MCF 10A (cell line): ENCODE data around the gene GGT6. TPM values are rescaled to one million over a fixed set of nuclear protein-coding genes. Genes with fewer than 3 reads are reported as not detected.

ENCODE experiments used
- BruUV-seq: library from RNA; stranded (reverse); fragments of 400-500 nt; replicated peaks from 2 replicates; lab custom pipeline; 2021; lab: Mats Ljungman, UMichigan
- CTCF ChIA-PET: fragments of 300-600 bp; sonication (Branson Sonifier 250); formaldehyde crosslinking; extraction: SDS; loops from one replicate; lab custom pipeline; 2021; ENCODE audit warnings: antibody characterized with exemption, inconsistent platforms; lab: Yijun Ruan, JAX
- POLR2A ChIA-PET: fragments of 300-600, 350-650 bp; sonication (Branson Sonifier 250); formaldehyde crosslinking; extraction: SDS; loops from one replicate; lab custom pipeline; 2020; ENCODE audit warnings: antibody characterized with exemption, inconsistent platforms; lab: Yijun Ruan, JAX
- DNase-seq: peaks from one replicate; pipeline ENCODE4 v3.0.0-alpha.2; 2018; ENCODE audit not compliant: unreplicated experiment
- H3K27ac Mint-ChIP-seq: one replicate; pipeline ENCODE4 v1.8.0; 2022; ENCODE audit warnings: mild to moderate bottlenecking, low read depth, mixed read lengths; ENCODE audit not compliant: unreplicated experiment
- H3K27me3 Mint-ChIP-seq: one replicate; pipeline ENCODE4 v1.8.0; 2022; ENCODE audit warnings: mixed read lengths; ENCODE audit not compliant: insufficient read depth, unreplicated experiment
- H3K36me3 Mint-ChIP-seq: one replicate; pipeline ENCODE4 v1.8.0; 2022; ENCODE audit warnings: mild to moderate bottlenecking, moderate library complexity, mixed read lengths; ENCODE audit not compliant: insufficient read depth, unreplicated experiment
- H3K4me1 Mint-ChIP-seq: one replicate; pipeline ENCODE4 v1.8.0; 2022; ENCODE audit warnings: mixed read lengths; ENCODE audit not compliant: insufficient read depth, unreplicated experiment
- H3K4me3 Mint-ChIP-seq: one replicate; pipeline ENCODE4 v1.8.0; 2022; ENCODE audit warnings: mild to moderate bottlenecking, moderate library complexity, mixed read lengths; ENCODE audit not compliant: unreplicated experiment
- H3K9me3 Mint-ChIP-seq: one replicate; pipeline ENCODE4 v1.8.0; 2022; ENCODE audit warnings: mixed read lengths; ENCODE audit not compliant: unreplicated experiment
- intact Hi-C: fragments of 100-400 bp; cut with micrococcal nuclease; formaldehyde crosslinking; loops from 2 replicates; pipeline ENCODE4 v1.14.1; 2022
- total RNA-seq: library from RNA; stranded (reverse); gene quantifications from 2 replicates; pipeline ENCODE4 v1.2.3, GENCODE V29; 2022
- TF ChIP-seq, protein P1 (sequence below): fragments of 200-600 bp; IDR thresholded peaks from one replicate; pipeline ENCODE4 v1.8.0; 2022; ENCODE audit warnings: antibody characterized with exemption, mild to moderate bottlenecking; ENCODE audit not compliant: unreplicated experiment

The GGT6 gene
- total RNA-seq, 1 experiment from 2014 or later, result not detected

DNA sequence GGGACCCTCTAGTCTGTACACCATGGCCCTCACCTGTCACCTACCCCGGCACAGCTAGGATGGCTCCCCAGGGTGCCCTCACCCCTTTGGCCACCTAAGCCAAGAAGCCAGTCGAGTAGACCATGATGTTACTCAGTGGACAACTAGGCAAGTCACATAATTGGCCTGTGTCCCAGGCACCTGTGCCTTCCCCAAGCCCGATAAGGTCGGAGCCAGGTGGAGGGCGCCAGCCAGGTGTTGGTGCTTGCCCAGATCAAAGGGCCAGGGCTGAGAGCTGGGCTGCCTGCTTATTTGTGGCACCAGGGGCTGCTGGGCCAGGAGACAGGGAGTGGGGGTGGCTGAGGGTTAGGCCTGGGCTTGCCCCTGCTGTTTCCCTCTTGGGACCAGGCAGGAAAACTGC is 44.9 kb downstream of the GGT6 start:
- ChIA-PET POLR2A (no interaction called here), CTCF (no interaction called here)
- Mint-ChIP-seq H3K36me3 (no peaks in the 10 kb centered on the region), H3K27me3 (no peaks in the 10 kb centered on the region), H3K4me3 (no peak overlapping the region), H3K4me1 (peaks cover 3% of the 10 kb centered on the region), H3K9me3 (peaks cover 8% of the 10 kb centered on the region), H3K27ac (no peak overlapping the region)
- TF ChIP-seq, protein P1, sequence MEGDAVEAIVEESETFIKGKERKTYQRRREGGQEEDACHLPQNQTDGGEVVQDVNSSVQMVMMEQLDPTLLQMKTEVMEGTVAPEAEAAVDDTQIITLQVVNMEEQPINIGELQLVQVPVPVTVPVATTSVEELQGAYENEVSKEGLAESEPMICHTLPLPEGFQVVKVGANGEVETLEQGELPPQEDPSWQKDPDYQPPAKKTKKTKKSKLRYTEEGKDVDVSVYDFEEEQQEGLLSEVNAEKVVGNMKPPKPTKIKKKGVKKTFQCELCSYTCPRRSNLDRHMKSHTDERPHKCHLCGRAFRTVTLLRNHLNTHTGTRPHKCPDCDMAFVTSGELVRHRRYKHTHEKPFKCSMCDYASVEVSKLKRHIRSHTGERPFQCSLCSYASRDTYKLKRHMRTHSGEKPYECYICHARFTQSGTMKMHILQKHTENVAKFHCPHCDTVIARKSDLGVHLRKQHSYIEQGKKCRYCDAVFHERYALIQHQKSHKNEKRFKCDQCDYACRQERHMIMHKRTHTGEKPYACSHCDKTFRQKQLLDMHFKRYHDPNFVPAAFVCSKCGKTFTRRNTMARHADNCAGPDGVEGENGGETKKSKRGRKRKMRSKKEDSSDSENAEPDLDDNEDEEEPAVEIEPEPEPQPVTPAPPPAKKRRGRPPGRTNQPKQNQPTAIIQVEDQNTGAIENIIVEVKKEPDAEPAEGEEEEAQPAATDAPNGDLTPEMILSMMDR, result no peak
- DNase-seq, result no peak
- no TSS peak for BruUV-seq
- intact Hi-C loops, result no loop called here

DNA sequence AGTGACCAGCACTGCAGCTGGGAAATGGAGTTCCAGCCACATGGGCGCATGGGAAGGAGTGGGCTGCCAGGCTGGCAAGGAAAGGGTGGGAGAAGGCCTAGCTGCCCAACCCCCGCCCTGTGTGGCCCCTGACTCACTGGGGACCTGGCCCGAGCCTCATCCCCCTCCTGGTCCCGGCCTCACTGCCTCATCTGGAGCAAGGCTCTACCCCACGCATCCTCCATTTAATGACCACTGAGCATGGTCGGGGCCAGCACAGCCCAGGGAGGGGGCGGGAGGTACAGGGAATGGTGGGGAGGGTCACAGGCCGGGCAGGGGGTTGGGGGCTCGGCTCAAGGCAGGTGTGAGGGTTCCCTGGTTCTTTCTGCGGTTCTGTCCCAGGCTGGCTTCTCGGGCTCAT is 45.6 kb downstream of the GGT6 start:
- Mint-ChIP-seq H3K27ac (no peak overlapping the region), H3K27me3 (no peaks in the 10 kb centered on the region), H3K9me3 (peaks cover 8% of the 10 kb centered on the region), H3K36me3 (no peaks in the 10 kb centered on the region), H3K4me1 (no peaks in the 10 kb centered on the region), H3K4me3 (no peak overlapping the region)
- intact Hi-C loops, result no loop called here
- no TSS peak for BruUV-seq
- TF ChIP-seq, protein P1, result no peak
- DNase-seq, result no peak
- ChIA-PET POLR2A (no interaction called here), CTCF (no interaction called here)

DNA sequence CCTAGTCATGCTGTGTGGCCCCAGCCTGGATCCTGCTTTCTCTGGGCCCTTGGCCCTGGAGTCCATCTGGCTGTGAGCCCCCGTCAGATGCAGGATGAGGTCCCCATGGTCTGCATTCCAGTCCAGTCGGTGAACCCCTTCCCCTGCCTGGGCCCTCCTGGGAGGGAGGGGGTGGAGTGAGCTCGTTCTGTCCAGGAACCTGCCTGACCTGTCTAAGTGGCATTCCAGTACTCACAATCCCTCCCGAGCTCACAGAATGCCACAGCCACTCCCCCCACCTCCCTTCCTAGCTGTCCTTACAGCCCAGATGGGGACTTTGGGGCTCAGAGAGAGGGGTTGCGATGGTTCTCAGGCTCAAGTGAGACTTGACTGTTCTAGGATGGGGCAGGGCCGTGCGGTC is 46.2 kb downstream of the GGT6 start:
- no peaks in the 10 kb centered on the region for H3K27me3 Mint-ChIP-seq
- H3K4me1 Mint-ChIP-seq, result no peaks in the 10 kb centered on the region
- DNase-seq, result no peak
- TF ChIP-seq, protein P1, result no peak
- ChIA-PET POLR2A (interaction anchor here (0.6 kb wide), 1 partner anchor 17 kb away, joined by 3 read pairs; no protein-coding TSS in a partner anchor), CTCF (interaction anchor here (0.6 kb wide), 1 partner anchor 111 kb away, joined by 5 read pairs; no protein-coding TSS in a partner anchor)
- peaks cover 8% of the 10 kb centered on the region for H3K9me3 Mint-ChIP-seq
- intact Hi-C loops, result no loop called here
- H3K36me3 Mint-ChIP-seq, result no peaks in the 10 kb centered on the region
- H3K4me3 Mint-ChIP-seq, result no peak overlapping the region
- no TSS peak for BruUV-seq
- H3K27ac Mint-ChIP-seq, result no peak overlapping the region

DNA sequence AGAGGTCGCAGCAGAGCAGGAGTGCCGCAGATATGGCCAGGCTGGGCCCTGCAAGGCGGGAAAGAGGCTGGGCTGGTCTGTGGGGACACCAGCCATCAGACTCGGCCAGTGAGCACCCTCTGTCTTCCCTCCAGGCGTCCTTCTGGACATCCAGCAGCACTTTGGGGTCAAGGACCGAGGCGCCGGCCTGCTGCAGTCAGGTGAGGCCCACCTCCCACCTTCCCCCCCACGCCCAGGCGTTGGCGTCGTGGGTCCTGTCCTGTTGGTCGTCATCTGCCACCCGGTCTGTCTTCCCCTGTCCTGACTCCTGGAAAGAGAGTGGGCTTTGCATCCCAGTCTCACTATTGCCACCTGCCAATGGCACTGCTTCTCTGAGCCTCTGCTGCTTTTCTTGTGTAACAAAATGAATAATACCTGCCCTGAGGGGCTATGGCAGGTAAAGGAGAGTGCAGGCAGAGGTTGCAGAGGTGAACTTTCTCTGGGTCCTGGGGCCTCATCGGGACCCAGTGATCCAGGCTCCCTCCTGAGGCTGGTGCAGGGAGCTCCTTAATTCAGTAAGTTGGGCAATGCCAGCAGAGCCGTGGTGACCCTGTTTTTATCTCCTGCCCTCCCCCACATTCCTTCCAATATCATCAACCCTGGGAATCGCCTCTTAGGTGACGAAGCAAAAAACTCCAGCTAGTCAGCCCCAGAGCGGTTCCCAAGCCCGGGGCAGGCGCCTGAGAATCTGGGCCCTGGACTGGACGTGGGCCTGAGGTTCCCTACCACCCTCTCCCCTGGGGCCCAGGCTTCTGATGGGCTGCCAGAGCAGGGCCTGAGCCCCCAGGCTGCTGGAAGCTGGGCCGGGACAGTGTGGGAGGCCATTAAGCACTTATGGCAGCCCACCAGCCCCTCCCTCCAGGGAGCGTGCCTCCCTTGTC is 47.0 kb downstream of the GGT6 start:
- peaks cover 8% of the 10 kb centered on the region for H3K9me3 Mint-ChIP-seq
- intact Hi-C loops, result no loop called here
- TF ChIP-seq, protein P1, result no peak
- H3K4me3 Mint-ChIP-seq, result no peak overlapping the region
- H3K36me3 Mint-ChIP-seq, result peaks cover 6% of the 10 kb centered on the region
- H3K4me1 Mint-ChIP-seq, result no peaks in the 10 kb centered on the region
- H3K27ac Mint-ChIP-seq, result no peak overlapping the region
- CTCF ChIA-PET, result interaction anchor here (0.6 to 0.8 kb wide), 3 partner anchors 92 to 186 kb away, joined by 3 to 5 read pairs (median 3); no protein-coding TSS in a partner anchor
- DNase-seq, result peak; percentile 19
- POLR2A ChIA-PET, result interaction anchor here (0.6 kb wide), 1 partner anchor 16 kb away, joined by 3 read pairs; no protein-coding TSS in a partner anchor
- H3K27me3 Mint-ChIP-seq, result no peaks in the 10 kb centered on the region
- BruUV-seq, result no TSS peak
